H1 (cell line): ENCODE measurements around the gene IL13RA1. TPM values are rescaled to one million over a fixed set of nuclear protein-coding genes. Genes with fewer than 3 reads are reported as not detected.

ENCODE experiments used
- CHD7 ChIP-seq: fragments of 300-600 bp; sonication (generic); IDR thresholded peaks from 2 replicates; pipeline ENCODE4 v1.7.1; 2012; ENCODE audit warnings: low read length, moderate library complexity, mild to moderate bottlenecking, inconsistent platforms; ENCODE audit not compliant: insufficient replicate concordance
- polyA plus RNA-seq, 7 experiments: library from polyadenylated mRNA; depleted of rRNA in 3 of 7; stranded (reverse) in 5 of 7; unstranded in 2 of 7; fragments of >200 nt in 5 of 7; fragments of 200-250 nt in 2 of 7; gene quantifications; 1 replicate in 5 of 7; 2 replicates in 1 of 7; 4 replicates in 1 of 7; pipeline versions ENCODE4 v1.2.1 to v1.2.3, GENCODE V29; 2011 to 2013; ENCODE audit warnings: missing spikeins in 2 of 7, mixed read lengths in 2 of 7
- total RNA-seq: library from RNA; stranded (reverse); fragmentation: NEBNext Ultra II Directional; extraction: Animal tissue kit (Norgen Biotek cat#: 25700); gene quantifications from 2 replicates; pipeline ENCODE4 v1.2.1, GENCODE V29; 2021

The IL13RA1 gene
- total and polyA plus RNA-seq, 2 of the 8 experiments (the other 6 are each of a cell fraction or from before 2014, with no cell fraction given), result 3.3 to 9.4 TPM

- no peak for TF ChIP-seq CHD7
Measured at GRCh38 chrX:118718737-118719136, 8.7 kb upstream of the IL13RA1 start (continued).
